Fibroblast of skin of back (primary cell): ENCODE data around the gene PUM2.
A peak's percentile ranks its signal among the peaks of the same experiment; 100 is the strongest.

Source experiments
- DNase-seq: peaks from one replicate; pipeline ENCODE4 v3.0.0-alpha.2; 2013

Gene PUM2

DNA sequence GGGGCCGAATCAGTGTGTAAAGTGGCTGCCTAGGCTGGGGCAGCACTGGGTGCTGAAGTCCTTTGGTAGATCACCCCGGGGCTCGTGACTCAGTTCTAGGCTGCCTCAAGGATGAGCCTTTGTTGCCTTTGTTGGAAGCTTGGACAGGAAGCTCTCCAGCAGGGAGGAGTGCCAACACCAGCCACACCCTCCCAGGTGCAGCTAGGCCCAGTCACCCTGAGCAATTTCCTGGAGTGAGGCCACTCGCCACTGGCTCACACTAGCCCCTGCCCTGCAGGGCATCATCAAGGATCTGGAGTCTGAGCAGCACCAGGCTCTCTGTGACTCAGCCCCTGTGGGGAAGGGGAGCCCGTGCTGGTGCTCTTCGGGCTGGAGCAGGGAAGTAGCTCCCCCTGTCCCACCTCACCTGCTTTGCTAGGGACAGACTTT is 119.0 kb downstream of the PUM2 start:
- DNase-seq: peak; percentile 45

DNA sequence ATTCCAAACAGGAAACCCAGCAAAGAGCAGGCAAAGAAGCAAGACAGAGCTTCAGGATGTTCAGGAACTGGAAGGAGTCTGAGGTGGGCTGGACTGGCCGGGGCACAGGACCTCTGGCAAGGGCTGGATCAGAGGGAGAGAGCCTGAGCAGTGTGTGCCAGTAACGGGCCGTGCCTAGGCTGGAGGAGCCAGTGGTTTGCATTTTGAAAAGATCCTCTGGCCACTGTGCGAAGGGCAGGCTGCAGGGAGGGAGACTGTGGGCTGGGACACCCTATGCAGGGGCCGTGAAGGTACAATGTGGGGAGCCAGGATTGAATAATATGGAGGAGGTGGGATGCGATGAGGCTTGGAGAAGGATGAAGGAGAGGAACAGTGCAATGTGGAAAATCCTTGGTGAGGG is 119.5 kb downstream of the PUM2 start:
- DNase-seq: no peak

DNA sequence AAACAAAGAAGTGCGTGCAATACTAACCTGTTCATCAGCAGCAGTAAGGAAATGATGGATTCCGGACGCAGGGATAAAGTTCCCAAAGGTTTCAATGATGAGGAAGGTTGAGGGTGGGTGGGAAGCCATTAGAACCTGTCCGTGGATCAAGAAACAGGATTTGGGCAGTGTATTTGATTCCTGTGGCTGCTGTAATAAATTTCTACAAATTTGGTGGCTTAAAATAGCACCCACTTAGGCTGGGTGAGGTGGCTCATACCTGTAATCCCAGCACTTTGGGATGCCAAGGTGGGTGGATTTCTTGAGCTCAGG is 120.6 kb downstream of the PUM2 start:
- DNase-seq: no peak

DNA sequence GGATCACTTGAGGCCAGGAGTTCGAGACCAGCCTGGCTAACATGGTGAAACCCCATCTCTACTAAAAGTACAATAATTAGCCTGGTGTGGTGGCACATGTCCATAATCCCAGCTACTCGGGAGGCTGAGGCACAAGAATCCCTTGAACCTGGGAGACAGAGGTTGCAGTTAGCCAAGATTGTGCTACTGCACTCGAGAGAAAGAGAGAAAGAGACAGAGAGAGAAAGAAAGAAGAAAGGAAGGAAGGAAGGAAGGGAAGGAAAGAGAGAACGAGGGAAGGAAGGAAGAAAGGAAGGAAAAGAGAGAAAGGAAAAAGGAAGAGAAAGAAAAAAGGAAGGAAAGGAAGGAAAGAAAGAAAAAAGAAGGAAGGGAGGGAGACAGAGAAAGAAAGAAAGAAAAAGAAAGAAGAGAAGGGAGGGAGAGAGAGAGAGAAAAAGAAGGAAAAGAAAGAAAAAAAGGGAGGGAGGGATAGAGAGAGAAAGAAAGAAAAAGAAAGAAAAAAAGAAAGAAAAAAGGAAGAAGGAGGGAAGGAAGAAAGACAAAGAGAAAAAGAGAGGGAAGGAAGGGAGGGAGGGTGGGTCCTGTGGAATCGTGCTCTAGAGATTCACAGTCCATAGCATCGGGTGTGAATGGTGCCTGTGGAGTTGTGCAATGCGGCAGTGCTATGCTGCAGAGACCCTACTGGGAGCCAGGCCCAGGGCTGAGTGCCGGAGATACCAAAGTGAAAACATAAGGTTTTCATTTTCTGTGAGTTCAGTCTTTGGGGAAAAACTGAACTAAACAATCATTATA is 121.1 kb downstream of the PUM2 start:
- no peak for DNase-seq

DNA sequence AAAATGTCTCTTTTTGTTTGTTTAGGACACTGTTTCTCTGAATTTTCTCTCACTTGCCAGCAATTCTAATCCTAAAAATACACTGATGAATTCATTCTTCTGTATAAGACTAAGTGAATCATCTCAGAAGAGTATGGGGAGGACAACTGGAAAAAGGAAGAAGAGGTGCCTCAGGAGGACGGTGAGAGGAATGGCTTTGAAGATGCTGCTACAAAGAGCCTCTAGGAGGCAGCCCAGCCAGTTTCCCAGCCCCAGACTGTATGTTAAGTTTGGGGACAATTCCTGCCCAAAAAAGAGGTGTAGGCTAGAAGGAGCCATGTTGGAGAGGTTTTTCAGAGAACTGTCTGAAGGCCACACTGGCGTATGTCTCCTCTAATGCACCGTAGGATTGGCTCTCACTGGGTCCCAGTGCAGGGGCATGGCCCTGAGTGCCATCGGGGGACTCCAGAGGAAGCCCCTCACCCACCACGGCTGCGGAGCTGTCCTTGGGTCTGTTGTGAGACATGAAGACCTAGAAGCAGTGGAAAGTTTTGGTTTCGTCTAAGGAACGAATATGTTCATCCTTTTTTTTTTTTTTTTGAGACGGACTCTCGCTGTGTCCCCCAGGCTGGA is 122.6 kb downstream of the PUM2 start:
- no peak for DNase-seq

DNA sequence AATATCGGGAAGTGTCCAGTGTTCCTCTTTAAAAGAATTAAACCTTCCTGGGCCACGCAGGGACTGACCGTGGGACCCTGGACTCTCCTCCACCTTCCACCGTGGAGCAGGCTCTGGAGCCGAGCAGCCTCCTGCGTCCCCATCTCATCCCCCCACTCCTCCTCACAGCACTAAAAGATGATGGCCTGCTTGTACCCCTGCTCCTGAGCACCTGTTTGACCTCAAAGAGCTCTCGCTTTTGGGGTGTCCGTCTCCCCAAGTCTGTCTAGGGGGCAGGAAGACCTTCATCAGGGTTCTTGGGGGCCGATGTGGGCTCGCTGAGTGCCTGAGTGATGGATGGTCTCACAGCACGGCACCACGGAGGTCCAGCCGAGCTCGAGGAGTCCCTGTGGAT is 124.5 kb downstream of the PUM2 start:
- DNase-seq: no peak

DNA sequence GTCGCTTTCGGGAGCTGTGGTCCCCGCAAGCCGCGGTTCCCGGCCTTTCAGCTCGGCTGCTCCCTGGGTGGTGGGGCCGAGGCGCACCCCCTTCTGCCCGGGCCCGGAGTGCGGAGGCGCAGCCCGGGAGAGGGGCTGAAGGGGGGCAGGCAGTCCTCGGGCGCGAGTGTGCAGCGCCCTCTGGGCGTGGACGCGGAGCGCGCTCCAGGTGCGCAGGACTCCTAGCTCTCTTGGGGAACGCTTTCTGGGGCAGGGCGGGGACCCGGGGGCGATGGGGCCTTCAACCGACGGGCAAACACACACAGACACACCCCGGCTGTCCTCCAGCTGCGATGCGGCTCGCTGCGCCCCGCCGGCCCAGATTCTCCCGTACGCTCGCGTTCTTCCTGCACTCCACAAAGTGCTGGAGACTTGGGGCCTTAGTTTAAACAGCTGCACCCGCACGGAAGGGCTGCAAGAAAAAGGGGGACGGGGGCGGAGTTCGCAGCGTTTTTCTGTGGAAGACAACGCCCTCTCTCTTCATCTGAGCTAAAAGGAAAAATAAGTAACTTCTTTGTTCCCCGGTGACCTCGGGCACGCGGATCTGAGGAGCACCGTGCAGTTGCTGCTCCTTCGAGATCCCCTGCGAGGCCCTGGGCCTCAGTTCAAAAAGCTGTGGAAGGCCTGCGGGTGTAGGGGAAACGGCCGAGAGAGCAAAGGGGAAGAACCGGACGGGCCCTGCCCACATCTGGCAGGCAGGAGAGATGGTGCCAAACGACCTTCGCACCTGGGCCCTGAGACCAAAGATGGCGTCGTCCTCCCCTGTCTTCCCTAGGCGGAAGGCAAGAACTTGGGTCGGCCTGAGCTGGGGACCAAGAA is 125.1 kb downstream of the PUM2 start:
- peak; percentile 35 for DNase-seq

DNA sequence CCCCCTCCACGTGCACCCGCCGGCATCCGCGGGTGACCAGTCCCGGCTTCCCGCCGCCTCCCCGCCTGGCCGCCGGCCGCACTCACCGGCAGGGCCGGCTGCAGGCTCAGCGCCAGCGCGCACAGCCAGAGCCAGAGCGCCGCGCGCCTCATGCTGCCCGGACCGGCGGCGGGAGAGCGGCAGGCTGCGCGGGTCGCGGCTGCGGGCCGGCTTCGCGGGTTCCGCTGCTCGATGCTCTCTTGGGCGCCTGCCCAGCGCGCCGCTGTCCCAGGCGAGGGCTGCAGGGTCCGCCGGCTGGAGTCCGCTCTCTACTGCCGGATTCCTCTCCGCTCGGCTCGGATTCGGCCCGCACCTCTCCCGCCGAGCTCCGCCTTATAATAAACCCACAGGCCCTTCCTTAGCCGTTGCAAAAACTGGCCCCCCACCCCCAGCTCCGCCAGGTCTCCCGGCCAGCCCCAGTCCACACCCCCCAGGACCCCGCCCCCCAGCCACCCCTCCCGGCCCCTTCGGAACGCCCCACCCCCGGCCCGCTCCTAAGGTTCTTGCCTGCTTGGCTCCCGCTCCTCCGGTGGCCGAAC is 125.8 kb downstream of the PUM2 start, which contains the start of gene SDC1:
Gene SDC1, minus strand, starts transcription at position 415 of the 578 bp plus-strand sequence. Its CDS starts 263 bp downstream, at position 152.
- DNase-seq: peak; percentile 45

DNA sequence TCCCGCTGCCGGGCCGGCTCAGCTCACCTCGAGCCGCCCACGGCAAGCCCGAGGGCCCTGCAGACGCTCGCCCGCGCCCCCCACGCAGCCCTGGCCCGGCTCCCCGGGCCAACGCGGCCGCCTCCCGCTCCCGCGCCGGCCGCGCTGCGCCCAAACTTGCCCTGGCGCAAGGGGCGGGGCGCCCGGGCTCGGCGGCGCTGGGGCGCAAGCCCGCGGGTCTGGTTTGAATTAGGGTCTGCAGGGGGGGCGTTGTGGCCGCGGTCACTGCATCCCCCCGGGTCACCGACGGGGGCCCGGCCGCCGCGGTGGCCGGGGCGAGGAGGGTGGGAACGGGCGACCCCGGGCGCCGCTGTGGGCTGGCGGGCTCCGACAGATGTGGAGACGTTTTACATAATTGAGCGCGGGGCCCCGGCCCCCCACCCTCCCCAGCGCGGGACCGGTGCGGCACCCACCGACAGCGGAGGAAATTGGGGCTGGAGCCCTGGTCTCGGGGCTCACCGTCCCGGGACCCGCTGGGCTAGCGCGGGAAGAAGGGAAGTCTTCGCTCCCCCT is 126.4 kb downstream of the PUM2 start:
- DNase-seq: no peak

DNA sequence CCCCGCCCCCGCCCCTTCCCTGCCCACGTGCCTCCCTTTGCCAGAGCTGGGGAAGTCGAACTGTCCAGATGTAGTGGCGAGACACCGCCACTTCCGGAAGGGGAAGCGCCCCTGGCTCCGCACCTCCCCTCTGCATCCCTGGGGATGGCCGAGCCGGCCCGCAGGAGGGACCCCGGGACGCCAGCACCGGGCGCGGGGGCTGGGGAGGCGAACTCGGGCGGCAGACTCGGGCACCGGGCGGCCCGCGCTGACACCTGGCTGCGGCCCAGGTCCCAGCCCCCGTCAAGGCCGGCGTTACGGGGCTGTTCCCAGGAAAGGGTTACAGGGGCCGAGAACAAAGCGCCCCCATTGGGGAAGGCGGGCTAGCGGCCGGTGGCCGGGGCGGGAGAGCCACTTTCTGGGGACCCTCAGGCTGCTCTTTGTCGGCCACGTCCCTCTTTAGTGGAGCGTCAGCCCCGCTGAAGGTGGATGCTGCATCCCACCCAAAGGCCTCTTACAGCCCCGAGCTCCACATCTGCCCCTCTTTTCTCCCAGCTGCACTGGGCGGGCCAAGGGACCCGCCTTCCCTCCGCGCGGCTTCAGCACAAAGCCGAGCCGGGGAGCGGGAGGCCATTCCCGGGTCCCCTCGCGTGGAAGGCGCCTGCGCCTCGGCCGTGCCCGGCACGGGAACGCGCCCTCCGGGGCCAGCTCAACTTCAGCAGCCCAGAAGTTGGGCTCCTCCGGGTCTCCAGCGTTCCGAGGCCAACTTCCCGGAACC is 127.1 kb downstream of the PUM2 start:
- peak; percentile 40 for DNase-seq

DNA sequence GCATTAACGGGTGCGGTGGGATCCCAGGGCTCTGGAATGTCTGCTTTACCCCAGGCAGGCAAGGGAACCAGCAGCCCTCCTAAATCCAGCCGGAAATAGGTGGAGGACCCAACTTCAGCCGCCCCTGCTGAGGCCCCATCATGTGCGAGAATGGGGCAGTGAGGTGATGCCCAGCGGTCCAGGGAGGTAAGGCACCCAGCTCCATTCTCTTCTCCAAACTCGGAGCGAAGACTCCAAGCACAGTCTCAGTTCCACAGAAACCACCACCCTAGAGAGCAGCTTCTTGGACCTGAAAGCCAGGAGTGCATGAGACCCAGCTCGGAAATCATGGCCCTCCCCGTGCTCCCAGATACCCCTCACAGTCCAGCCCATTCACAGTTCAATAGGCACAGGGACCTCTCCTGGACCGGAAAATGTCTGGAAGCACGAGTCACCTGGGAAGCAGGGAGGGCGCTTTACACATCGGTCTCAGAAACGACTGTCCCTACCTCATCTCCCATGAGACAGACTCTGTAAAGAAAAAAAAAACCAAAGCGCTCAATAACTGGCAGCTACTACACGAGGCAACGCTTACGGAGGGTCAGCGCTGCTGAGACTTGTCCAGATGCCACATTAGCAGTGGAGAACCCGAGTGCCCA is 127.8 kb downstream of the PUM2 start:
- DNase-seq: no peak

DNA sequence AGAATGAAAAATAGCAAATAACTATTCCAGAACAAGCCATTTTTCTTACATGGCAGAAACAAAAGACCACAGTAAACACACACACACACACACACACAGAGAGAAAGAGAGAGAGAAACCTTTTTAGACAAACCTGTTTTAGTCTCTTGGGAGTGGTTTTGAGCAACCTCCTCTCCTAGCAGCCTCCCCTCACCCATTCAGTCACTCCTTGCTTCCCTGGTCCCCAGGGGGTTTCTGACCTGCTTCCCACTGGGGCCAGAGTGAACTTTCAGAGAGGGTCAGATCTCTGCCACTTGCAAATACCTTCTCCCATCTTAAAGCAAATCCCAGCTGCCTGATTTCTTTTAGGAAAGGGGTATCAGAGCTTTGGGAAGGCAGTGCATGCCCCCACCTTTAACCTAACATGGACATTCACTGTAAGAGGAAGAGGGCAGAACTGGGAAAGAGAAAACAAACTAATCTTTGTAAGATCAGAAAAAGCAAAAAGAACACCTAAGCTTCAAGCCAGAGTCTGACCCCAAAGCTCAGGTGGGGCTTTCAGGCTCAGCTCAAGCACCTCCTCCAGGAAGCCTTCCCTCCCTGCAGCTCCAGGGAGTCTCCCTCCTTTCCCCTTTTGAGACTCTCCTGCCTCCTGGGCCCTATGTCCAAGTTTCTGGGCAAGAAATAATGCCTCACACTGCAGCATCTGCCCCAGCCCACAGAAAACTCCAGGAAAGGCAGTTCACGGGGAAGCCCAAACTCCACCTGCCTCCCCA is 128.5 kb downstream of the PUM2 start:
- DNase-seq: no peak

DNA sequence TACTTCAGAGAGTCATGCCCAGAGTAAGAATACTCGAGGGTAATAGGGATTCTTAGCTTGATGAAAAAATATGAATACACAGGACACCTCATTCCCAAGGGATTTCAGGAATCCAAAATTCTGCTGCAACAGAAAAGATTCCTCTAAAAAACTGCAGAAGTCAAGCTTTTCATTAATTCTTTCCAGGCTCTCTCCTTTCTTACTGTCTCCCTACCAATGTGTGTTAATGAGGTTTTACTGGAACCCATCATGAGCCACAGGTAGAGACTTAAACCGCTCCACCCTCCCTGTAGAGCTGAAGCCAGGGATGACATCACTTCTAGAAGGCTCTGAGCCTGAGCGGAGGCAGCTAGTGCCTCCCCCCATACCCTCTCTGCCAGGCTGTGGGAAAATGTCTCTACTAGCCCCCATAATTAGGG is 129.1 kb downstream of the PUM2 start:
- peak; percentile 90 for DNase-seq

DNA sequence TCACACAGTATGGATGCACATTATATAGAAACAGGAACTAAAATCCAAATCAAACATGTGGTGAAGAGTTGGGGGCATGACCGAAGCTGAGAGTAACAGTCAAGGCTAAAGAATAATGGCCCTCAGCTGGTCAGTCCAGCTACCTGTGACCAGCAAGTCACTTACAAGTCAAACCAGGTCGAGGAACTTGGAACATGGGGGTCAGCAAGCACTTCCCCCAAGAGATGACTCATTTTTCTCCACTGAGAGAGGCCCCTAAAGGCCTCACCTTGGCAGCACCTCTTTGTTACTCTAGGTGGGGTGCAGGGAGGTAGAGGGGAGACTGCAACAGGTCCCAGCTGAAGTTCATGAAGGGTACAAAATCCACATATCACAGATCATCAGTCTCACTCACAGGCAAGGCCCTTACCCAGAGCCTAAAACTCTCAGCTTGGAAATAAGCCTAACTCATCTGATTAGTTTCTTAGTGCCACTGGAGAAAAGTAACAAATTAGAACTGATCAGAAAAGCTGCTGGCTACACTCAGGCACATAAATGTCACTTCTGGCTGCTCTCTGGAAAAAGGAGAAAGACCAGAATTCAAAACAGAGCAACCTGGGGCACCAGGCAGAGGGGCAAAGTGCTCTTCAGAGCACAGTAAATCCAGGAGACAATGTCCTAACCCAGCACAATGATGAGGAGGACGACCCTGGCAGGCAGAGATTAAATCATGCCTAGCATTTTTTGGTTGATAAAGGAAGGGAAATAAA is 129.7 kb downstream of the PUM2 start:
- DNase-seq: no peak

DNA sequence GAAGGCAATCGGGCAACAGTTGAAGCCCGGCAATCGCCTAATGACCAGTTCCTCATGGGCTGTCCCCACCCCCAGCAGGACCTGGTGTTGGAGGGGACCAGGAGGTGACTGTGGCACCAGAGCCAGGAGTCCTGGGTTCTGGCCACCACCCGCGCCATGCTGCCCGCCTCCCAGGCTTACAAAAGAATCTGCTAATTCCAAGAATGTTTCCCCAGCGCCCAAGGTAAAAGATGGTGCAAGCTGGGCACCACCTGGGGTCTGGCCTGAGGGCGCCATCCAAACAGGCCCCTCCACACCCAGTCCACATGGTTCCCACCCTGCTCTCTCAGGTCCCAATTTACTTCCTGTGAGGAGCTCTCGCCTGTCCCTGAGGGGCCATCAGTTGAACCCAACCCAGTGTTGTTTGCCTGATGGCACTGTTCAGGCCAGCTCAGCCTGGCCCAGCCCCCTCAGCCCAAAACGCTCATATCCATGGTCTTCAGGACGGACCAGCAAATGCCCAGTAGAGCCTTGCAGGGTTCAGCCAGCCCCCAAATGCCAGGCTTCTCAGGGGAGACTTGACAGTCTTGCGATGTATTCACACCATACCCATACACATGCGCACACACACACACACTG is 130.8 kb downstream of the PUM2 start:
- DNase-seq: no peak

DNA sequence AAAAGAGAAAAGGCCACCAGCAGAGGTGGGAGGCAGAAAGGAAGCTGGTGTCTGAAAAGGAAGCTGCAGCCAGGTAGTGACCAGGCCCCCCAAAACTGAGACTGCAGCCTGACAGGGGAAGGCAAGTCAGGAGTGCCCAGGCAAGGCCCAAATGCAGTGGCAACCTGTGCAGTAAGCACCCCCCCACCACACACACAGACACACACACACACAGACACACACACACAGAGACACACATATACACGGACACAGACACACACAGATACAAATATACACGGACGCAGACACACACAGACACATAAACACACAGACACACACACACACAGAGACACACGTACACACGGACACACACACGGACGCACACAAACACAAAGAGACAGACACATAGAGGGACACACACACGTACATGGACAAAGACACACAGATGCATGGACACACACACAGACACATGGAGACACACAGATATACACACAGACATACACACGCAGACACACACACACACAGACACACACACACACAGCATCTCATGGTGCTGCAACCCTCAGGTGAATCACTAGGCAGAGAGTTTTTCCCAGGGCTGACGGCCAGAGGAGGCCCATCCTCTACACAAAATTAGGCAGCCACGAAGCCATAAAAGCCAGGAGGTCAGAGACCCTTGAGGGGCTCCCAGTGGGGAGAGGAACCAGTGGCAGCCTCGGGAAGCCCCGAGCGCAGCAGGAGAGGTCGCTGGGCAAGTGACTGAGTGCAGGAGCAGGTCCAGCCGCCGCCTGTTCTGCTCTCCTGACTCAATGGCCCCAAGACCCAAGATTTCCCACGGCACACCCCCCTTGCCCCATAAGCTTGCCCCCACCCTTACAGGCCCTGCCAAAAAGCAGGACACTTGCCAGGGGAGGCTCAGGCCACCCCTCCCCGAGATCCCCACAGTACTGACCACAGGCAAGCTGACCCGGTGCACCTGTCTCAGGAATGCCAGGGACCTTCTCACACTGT is 132.0 kb downstream of the PUM2 start:
- no peak for DNase-seq

DNA sequence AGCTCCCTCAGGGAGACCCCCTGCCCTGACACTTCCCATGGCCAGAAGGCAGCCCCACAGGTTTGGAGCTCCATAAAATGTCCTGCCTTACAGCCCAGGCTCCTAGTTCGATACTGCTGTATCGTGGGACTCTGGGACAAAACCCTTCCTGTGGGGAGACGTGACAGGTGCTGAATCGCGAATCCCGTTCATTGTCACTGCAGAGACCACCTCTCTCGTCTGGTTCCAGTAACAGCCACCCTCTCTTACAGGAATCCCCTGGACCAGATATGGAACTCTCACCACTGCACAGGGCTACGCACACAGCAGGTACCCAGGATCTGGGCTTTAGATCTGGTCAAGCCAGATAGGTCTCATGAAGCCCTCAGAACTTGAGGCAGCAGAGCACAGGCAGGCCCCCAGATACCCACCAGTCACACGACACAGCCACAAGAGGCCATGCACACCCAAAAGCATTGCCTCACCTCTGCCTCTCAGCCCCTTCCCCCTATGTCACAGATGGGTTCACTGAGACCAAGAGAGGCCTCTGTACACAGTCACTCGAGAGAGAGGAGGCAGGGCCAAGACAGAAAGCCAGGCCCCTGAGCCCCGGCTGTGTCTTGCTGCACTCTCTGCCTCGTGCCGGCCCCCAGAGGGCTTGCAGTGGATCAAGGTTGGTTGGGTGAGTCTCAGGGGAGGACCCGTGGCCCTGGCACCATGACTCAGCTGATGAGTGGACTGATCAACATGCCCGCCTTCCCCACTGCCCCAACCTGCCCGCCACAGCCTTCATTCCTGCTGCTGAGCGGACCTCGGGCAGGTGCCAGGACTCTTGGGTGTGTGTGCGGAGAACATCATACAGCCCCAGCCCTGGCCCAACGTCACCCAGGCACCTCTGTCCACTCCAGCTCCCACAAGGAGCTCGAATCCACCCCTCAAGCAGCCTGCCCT is 133.3 kb downstream of the PUM2 start:
- peak; percentile 31 for DNase-seq
